Measurements from ENCODE around the gene LRRC26. TPM values are rescaled to one million over a fixed set of nuclear protein-coding genes. Genes with fewer than 3 reads are reported as not detected.
A peak's percentile ranks its signal among the peaks of the same experiment; 100 is the strongest.

LRRC26 gene
- total RNA-seq, 6 experiments from 2014 or later: 0.17 to 0.18 TPM; not detected in 4

DNA sequence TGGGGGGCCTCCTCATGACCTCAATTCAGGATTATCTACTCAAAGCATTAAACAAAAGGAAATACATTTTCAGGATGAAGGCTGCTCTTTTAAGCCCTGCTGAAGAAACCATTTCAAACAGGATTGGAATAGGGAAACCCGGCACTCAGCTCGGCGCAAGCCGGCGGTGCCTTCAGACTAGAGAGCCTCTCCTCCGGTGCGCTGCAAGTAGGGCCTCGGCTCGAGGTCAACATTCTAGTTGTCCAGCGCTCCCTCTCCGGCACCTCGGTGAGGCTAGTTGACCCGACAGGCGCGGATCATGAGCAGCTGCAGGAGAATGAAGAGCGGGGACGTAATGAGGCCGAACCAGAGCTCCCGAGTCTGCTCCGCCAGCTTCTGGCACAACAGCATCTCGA, 34.9 kb upstream of the LRRC26 start:
- DNase-seq (no peak), ATAC-seq (no peak)
- Histone ChIP-seq H3K9me3 (no peaks in the 10 kb centered on the region), H3K27ac (peak overlapping the region in 2 of 3 donors; percentile 54 to 80), H3K4me1 (peaks cover 0 to 49% (median 22%) of the 10 kb centered on the region in 4 donors), H3K27me3 (no peaks in the 10 kb centered on the region), H3K36me3 (no peaks in the 10 kb centered on the region), H3K4me3 (peak overlapping the region; percentile 97 to 100 (median 99))
- TF ChIP-seq, protein P1, sequence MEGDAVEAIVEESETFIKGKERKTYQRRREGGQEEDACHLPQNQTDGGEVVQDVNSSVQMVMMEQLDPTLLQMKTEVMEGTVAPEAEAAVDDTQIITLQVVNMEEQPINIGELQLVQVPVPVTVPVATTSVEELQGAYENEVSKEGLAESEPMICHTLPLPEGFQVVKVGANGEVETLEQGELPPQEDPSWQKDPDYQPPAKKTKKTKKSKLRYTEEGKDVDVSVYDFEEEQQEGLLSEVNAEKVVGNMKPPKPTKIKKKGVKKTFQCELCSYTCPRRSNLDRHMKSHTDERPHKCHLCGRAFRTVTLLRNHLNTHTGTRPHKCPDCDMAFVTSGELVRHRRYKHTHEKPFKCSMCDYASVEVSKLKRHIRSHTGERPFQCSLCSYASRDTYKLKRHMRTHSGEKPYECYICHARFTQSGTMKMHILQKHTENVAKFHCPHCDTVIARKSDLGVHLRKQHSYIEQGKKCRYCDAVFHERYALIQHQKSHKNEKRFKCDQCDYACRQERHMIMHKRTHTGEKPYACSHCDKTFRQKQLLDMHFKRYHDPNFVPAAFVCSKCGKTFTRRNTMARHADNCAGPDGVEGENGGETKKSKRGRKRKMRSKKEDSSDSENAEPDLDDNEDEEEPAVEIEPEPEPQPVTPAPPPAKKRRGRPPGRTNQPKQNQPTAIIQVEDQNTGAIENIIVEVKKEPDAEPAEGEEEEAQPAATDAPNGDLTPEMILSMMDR (IDR thresholded peaks at IDR 0.05): no peak
- no peak for TF ChIP-seq POLR2A (IDR thresholded peaks at IDR 0.05)
- intact Hi-C loops (cut with DNase I): no loop called here
- WGBS (ENCODE audit: insufficient coverage, low coverage, low lambda C conversion rate, missing lambda C conversion rate): 14% methylated on average over 19 of the region's 21 CpGs

GRCh38 chr9:137202966-137203365, 33.1 kb upstream of the LRRC26 start:
- H3K36me3 ChIP-seq: no peaks in the 10 kb centered on the region
- H3K9me3 ChIP-seq: no peaks in the 10 kb centered on the region
- 7% methylated on average over 5 of the region's 8 CpGs for WGBS (ENCODE audit: insufficient coverage, low coverage, low lambda C conversion rate, missing lambda C conversion rate)
- TF ChIP-seq POLR2A (IDR thresholded peaks at IDR 0.05): no peak
- TF ChIP-seq, protein P1 (IDR thresholded peaks at IDR 0.05): no peak
- peaks cover 0 to 59% (median 22%) of the 10 kb centered on the region in 4 donors for H3K4me1 ChIP-seq
- DNase-seq (no peak), ATAC-seq (no peak)
- intact Hi-C loops (cut with DNase I): no loop called here
- no peaks in the 10 kb centered on the region for H3K27me3 ChIP-seq
- H3K27ac ChIP-seq: peak overlapping the region in 1 of 3 donors; percentile 84
- no peak overlapping the region for H3K4me3 ChIP-seq

GRCh38 chr9:137201205-137201868, 31.5 kb upstream of the LRRC26 start:
- intact Hi-C loops (cut with DNase I): no loop called here

DNA sequence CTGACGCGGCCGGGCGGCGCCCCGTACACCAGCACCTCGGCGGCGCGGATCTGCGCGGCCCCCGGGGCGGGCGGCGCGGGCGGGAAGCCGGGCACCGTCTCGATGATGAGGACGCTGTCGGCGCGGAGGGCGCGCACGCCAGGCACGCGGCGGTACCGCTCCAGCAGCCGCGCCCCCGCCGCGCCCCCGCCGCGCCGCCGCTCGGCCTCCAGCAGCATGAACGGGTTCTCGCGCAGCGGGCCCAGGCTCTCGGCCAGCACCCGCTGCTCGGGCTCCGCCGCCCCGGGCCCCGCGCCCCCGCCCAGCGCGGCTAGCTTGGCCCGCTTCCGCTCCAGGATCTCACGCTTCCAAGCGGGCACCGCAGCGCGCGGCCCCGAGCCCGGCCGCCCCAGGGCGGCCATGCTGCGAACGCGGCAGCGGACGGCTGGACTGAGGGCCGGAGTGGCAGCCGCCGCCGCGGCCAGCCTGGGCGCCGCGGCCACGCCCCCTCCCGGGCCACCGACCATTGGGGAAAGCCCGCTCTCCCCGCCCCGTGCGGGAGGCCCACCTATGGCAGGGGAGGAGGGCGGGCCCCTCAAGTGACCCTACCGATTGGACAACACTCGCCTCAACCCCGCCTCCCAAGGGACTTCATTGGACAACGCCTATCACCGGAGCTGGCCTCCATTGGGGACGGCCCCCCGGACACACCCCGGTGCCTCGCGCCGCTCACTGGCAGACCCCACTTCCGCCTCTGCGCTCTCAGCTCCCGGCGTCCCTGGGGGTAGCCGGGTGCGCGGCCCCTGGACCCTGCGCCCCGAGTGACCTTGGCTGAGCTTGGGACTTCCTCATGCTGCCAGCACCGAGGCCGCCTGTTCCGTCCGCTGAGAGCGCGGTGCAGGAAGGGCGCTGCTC, 30.7 kb upstream of the LRRC26 start, which contains the start of gene TPRN:
Gene TPRN, minus strand, starts transcription at position 431 of the 894 bp plus-strand sequence. Its CDS starts 30 bp downstream, at position 401.
- Histone ChIP-seq H3K27me3 (no peaks in the 10 kb centered on the region), H3K4me1 (peaks cover 0 to 73% (median 27%) of the 10 kb centered on the region in 4 donors), H3K27ac (peak within 1 kb of the TSS; percentile 18 to 84 (median 74)), H3K4me3 (peak within 1 kb of the TSS; percentile 54 to 73 (median 57)), H3K36me3 (no peaks in the 10 kb centered on the region), H3K9me3 (no peaks in the 10 kb centered on the region)
- intact Hi-C loops (cut with DNase I): no loop called here
- TF ChIP-seq, protein P1 (IDR thresholded peaks at IDR 0.05): no peak
- TF ChIP-seq POLR2A (IDR thresholded peaks at IDR 0.05): peak; percentile 99
- ATAC-seq: peak; percentile 81 to 95 (median 88)
- peak; percentile 99 to 100 (median 100) for DNase-seq
- no CpG with 5 or more reads among the region's 118 CpGs for WGBS (ENCODE audit: insufficient coverage, low coverage, low lambda C conversion rate, missing lambda C conversion rate)

More at GRCh38 chr9:137201205-137201868, 31.5 kb upstream of the LRRC26 start:
- no peaks in the 10 kb centered on the region for H3K27me3 ChIP-seq
- DNase-seq (no peak), ATAC-seq (no peak)
- peak overlapping the region; percentile 35 to 73 (median 48) for H3K4me3 ChIP-seq
- H3K36me3 ChIP-seq: no peaks in the 10 kb centered on the region
- WGBS (ENCODE audit: insufficient coverage, low coverage, low lambda C conversion rate, missing lambda C conversion rate): 14% methylated on average over 11 of the region's 23 CpGs
- peak overlapping the region; percentile 18 to 84 (median 74) for H3K27ac ChIP-seq
- peaks cover 0 to 69% (median 25%) of the 10 kb centered on the region in 4 donors for H3K4me1 ChIP-seq
- no peaks in the 10 kb centered on the region for H3K9me3 ChIP-seq
- TF ChIP-seq, protein P1 (IDR thresholded peaks at IDR 0.05): no peak
- TF ChIP-seq POLR2A (IDR thresholded peaks at IDR 0.05): no peak

Measured in right lobe of liver (tissue), 6 donors.